DOHH2 (cell line): ENCODE data around the gene LRTM2.

Source experiments
- CTCF ChIP-seq: fragments of 200-600 bp; sonication (generic); IDR thresholded peaks from one replicate; pipeline ENCODE4 v1.5.1; 2014; ENCODE audit warnings: antibody characterized with exemption, mild to moderate bottlenecking, low read depth, low read length; ENCODE audit not compliant: poor library complexity, severe bottlenecking
- EZH2phosphoT487 ChIP-seq: fragments of 200-600 bp; sonication (generic); IDR thresholded peaks from 2 replicates; pipeline ENCODE4 v1.6.1; 2017; ENCODE audit warnings: borderline replicate concordance, mild to moderate bottlenecking, antibody characterized with exemption, low read length, moderate library complexity, mixed read lengths

GRCh38 chr12:1779783-1780182 is 40.6 kb upstream of the LRTM2 start:
- no peak for TF ChIP-seq CTCF
- TF ChIP-seq EZH2phosphoT487 = no peak
